Measurements from ENCODE around the gene AP2A2.

GRCh38 chr11:1059759-1060158, 134.1 kb downstream of the AP2A2 start:
- no peak for TF ChIP-seq CTCF (IDR thresholded peaks at IDR 0.05)
- TF ChIP-seq POLR2AphosphoS5 (IDR thresholded peaks at IDR 0.05; ENCODE audit: low read depth, low read length): no peak
- no peak for TF ChIP-seq REST (IDR thresholded peaks at IDR 0.05; ENCODE audit: insufficient read depth in 1 of 2, low read depth in 2 of 2, low read length in 1 of 2)
